HPDE6-E6E7 (cell line): ENCODE data around the gene LMOD3.
A peak's percentile ranks its signal among the peaks of the same experiment; 100 is the strongest.

Source experiments
- DNase-seq: peaks from one replicate; pipeline ENCODE4 v3.0.0; 2011; ENCODE audit warnings: missing footprints; ENCODE audit errors: extremely low spot score

LMOD3 gene

GRCh38 chr3:69121950-69122349 lies 445 bp downstream of the LMOD3 start:
- DNase-seq = no peak

DNA sequence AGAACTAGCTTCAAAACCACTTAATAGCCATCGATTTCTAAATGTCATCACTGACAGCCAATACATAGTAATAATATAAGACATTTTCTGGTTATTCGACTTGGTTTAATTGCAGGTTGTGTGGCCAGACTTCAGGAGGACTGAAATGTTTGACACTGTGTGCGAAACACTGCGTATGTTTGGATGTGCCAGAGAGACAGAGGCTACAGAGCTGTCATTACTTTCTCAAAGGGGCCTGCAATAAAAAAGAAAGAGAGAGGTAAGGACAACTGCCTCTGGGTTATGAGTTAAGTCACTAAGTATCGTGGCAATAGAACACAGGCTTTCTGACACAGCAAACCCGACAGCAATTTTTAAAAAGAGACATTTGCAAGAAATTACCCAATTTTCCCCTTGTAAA lies 882 bp downstream of the LMOD3 start:
- DNase-seq = no peak

DNA sequence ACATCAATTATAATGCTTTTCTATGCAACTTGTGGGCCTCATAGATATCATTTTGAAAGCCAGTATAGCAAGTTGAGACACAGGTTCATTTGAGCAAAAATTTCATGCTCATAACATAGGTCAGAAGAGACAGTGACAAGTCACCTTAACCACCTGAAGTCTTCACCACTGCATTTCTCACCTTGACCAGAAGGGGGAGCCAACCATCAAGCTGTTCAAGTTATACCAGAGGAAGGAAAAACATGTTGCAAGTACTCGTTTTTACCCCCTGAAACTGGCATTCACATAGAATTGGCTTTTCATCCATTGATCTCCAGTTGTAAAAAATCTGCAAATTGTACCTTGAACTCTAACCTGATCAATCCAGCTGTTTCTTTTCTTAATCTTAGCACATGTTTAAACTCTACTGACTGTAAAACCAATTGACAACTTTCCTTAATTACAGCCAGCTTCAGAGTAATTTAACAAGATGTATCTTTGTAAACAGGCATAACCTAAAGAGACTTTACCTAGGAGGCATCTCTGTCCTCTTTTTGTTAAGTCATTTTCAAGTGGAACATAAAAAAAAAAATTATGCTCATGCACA lies 1.4 kb downstream of the LMOD3 start:
- peak; percentile 3 for DNase-seq

GRCh38 chr3:69119681-69120080 lies 2.7 kb downstream of the LMOD3 start:
- DNase-seq = no peak

DNA sequence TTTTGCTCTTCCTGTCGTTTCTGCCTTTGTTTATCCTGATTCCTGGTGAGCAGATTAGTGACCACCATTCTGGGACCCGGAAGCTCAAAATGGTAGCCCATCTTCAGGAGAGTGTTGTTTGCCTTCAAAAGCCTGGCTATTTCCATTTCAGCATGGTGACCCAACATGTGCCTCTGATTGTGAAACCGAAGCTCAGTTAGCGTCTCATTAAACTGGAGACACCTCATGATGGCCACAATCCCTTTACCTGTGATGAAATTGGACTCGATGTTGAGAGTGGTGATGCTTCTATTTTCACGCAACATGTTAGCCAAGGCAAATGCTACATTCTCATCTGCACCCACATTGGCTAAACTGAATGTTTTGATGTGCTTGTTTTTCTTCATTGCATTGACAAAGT lies 3.3 kb downstream of the LMOD3 start:
- no peak for DNase-seq

- no peak for DNase-seq
Measured at GRCh38 chr3:69118555-69118954, 3.8 kb downstream of the LMOD3 start.

DNA sequence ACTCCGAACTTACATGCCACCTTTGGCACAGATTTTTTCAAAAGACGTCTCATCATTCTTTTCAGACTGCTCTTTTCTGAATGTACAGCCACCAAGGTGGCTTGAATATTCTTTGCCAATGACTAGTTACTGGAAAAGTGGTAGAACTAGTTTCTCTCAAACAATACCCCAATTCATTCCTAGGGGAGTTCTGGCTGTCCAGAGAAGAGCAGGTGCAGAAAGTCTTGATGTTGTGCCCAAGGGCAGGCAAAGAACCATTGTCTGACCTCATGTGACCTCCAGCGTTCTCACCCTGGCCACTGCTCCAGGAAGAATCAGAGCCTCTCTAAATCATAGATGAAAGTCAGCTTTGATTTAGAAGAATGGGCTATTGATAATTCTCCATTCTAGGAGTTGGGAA lies 5.5 kb downstream of the LMOD3 start:
- DNase-seq = peak; percentile 3

- no peak for DNase-seq
Measured at GRCh38 chr3:69116162-69116561, 6.2 kb downstream of the LMOD3 start.

- no peak for DNase-seq
Measured at GRCh38 chr3:69115731-69116130, 6.7 kb downstream of the LMOD3 start.

DNA sequence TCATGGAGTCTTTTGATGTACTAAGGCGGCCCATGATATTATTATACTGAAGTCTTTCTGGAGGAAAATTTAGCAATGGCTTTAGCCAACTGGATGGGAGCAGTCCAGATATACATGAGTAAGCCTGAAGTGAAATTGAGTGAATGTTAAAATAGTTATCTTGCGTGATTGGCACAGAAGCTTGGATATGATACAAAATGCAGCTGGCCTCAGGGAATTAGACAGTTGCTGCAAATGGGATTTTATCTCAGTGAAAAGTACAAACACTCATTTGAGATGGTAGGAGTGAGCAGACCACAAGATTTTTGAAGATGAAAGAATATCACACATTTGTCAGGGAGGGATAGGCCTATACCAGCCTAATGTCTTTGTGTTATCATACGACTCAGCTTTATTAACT lies 8.9 kb downstream of the LMOD3 start:
- no peak for DNase-seq

DNA sequence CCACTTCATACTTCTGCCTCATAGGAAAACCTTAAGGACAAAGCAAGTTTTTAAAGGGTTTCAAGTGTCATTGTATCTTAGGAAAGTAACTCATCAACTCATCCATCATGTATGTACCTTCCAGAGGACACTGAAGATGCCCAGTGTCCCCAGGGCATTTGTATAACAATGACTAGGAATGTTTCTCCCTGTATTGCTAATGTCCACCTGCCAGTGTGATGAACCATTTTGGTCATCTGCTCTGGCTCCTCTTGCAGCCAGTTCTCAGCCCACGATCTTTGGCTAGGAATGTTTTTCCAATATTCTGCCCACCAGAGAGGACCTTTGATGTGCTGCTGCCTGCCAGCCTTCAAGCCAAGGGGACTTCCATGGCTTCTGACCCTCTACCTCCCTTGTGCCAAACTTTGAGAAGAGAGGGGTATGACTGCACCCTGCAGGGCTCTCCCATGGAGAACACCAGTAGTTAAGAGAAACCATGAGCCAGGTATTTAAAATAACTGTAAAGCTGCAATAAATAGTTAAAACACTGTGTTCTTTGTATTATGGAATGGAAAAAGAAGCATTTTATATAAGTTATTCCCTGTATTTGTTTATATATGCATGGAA lies 11.4 kb downstream of the LMOD3 start:
- no peak for DNase-seq

DNA sequence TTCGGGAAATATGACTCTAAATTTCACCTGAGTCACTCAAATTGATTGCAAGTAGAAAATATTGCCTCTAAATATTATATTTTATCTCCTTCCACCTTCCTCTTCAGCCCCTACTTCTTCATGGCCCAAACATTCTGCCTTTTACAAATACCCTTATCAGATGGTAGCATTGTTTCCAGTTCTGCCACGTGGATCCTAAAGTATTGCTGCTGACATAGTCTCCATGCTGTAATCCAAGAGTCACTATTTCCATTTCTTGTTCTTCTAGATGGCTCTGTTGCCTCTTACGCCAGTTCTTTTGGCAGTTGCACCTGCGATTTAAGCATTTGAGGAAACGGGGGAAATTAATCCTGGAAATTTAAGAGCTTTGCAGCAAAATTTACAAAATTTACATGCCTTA lies 13.6 kb downstream of the LMOD3 start:
- DNase-seq = no peak

DNA sequence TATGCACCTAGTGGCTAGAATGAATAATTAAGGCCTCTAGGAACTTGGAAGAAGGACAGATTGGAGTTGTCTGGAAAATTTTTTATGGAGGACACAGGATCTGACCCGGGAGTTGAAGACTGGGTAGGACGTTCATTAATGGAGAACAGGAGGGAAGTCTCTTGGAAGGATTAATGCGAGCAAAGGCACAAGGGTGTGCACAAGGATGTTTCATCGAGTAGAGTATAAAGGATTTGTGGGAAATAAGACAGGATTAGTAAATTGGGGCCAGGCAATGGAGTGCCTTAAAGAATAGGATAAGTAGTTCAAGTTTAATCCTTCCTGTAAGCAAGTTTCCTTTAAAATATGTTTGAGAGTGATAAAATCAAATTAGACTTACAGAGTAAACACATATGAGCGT lies 14.6 kb downstream of the LMOD3 start:
- DNase-seq = no peak

DNA sequence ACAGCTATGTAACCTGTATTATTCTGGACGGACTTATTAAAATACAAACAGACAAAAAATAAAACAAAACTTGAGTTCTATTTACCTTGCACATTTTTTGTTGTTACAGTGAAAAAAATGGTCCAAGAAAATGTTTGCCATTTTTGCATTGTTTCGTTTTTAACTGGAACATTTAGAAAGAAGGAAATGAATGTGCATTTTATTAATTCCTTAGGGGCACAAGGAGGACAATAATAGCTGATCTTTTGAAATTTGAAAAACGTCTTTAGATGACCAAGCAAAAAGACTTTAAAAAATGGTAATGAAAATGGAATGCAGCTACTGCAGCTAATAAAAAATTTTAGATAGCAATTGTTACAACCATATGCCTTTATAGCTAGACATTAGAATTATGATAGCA lies 17.1 kb downstream of the LMOD3 start:
- no peak for DNase-seq

- no peak for DNase-seq
Measured at GRCh38 chr3:69104586-69104985, 17.8 kb downstream of the LMOD3 start.

- DNase-seq = no peak
Measured at GRCh38 chr3:69103123-69103522, 19.3 kb downstream of the LMOD3 start.

DNA sequence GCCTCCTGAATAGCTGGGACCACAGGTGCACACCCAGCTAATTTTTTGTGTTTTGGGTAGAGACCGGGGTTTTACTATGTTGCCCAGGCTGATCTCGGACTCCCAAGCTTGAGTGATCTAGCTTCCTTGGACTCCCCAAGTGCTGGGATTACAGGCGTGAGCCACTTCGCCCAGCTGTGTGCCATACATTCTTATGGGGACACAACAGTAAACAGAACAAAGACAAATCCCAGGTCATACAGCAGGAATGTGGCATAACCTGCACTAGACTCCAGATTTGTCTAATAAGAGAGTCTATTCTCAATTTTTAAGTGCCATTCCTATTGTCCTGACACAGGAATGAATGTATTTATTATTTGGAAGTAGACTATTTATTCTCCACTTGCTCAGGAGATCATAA lies 20.0 kb downstream of the LMOD3 start:
- no peak for DNase-seq

DNA sequence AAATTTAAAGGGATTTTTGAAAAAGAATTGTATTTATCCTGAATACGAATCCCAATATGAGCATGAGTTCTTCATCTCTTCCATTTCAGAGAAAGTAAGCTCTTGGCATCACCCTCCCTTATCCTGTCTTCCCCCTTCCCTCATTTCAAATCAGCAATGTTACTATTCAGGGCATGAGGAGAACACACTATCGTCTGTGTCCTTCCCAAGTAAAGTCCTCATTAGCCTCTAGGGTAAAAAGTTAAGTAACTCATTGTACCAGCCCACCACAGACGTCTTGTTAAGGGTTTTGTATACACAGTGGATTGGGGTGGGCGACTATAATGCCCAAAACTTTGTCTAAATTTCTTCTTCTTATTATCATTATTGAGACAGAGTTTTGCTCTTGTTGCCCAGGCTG lies 22.8 kb downstream of the LMOD3 start:
- no peak for DNase-seq

DNA sequence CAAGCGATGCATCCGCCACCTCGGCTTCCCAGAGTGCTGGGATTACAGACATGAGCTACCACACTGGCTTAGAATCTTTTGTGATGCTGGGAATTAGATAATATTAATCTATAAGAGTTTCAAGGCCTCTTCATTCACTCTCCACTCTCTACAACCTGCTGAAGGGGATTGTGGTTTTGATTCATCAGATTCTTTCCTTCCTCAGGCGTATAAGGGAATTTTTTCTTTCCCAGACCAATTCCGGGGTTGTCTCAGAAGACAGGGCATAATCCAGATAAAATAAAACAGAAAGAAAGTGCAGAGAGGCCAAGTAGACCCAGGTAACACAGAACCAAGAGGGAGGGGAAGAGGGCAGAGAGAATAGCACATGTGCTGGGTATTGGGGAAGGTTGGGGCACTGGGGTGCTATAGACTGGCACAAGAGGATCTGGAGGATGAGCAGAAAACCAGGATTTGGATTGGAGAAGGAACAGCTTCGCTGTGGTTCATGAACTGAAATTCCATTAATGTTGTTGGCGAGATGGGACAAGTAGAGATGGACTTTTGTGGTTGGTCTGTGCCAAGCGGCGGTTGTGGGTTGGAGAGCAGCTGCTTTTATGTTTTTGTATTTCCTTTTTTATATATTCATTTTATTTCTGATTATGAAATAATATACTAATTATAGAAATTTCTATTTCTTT lies 24.8 kb downstream of the LMOD3 start:
- no peak for DNase-seq

DNA sequence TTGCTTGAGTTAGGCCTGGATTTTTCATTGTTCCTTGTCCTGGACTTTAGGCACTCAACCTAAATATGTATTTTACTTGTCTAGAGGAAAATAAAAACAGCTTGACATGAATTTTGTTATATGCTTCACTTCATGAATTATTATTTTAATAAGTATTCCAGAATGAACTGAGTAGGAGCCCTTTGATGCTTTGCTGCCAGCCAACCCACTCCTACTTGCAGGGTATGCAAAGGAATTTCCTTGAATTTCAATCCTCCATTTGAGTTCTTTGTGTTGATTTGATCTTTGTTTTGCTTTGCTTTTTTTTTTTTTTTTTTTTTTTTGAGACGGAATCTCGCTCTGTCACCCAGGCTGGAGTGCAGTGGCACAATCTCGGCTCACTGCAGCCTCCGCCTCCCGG lies 26.1 kb downstream of the LMOD3 start:
- DNase-seq = no peak

GRCh38 chr3:69095636-69096035 lies 26.8 kb downstream of the LMOD3 start:
- DNase-seq = no peak

DNA sequence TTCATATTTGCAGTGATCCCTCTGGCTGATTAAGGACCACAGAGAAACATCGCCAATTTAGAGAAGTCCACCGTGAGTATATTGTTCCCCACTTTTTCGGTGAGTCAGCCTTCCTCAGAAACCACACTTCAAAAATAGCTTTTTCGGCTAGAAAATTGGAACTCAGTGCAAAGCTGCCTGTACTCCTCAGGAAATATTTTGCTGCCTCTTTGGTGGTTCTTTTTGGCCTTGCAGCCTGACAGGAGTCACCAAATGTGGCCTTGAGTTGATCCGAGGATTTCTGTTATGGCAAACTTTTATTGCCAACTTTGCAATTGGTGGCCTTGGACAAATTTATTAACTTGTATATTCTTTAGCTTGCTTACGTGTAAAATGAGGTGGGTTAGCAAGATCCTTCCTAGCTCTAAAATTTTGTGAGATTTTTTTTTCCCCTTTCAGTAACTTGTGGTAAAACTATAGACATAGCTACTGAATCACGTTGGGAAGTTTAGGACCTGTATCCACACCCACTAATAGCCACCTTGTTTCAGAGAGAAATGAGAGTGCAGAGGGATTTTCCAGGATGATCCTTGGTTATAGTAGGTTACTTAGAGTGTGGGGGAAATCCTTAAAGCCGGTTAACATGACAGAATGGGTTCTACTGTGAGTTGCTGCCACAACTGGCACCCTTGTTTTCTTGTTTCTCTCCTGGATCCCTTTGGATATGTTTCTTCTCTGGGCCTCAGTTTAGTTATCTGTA lies 27.8 kb downstream of the LMOD3 start:
- no peak for DNase-seq

- no peak for DNase-seq
Measured at GRCh38 chr3:69092030-69092516, 30.3 kb downstream of the LMOD3 start.
